Endothelial cell of umbilical vein (primary cell): ENCODE results near the gene IL36B. TPM values are rescaled to one million over a fixed set of nuclear protein-coding genes. Genes with fewer than 3 reads are reported as not detected.

Experiments
- BruUV-seq: library from RNA; stranded (reverse); fragments of 400-500 nt; replicated peaks from 2 replicates; lab custom pipeline; 2021; lab: Mats Ljungman, UMichigan
- CTCF ChIA-PET: fragments of 300-600, 350-600 bp; sonication (Branson Sonifier 250); formaldehyde crosslinking; loops from one replicate; lab custom pipeline; 2021; ENCODE audit warnings: antibody characterized with exemption, inconsistent platforms; lab: Charles Lee
- POLR2A ChIA-PET: fragments of 300-600, 350-600 bp; sonication (Branson Sonifier 250); formaldehyde crosslinking; loops from one replicate; lab custom pipeline; 2021; ENCODE audit warnings: antibody characterized with exemption, inconsistent platforms; lab: Charles Lee
- DNase-seq: peaks from one replicate; pipeline ENCODE4 v3.0.0-alpha.2; 2011; ENCODE audit warnings: low read depth, low spot score
- FAIRE-seq: peaks from 2 replicates; lab custom pipeline; 2011; peaks lifted over from hg19 to GRCh38; lab: Jason Lieb, UNC
- H2AFZ ChIP-seq: 2 replicates; pipeline ENCODE4 v1.6.0; 2012; ENCODE audit warnings: low read depth, low read length, control low read depth, inconsistent platforms
- H3K27ac ChIP-seq: 2 replicates; pipeline ENCODE4 v1.5.1; 2011; ENCODE audit warnings: low read depth, mild to moderate bottlenecking, control low read depth, low read length, moderate library complexity; ENCODE audit not compliant: insufficient read depth
- H3K27me3 ChIP-seq, 2 experiments: 2 replicates each; pipeline versions ENCODE4 v1.6.0 to v1.6.1; 2011; ENCODE audit warnings: low read length in 2 of 2, mixed read lengths in 1 of 2; ENCODE audit not compliant: control insufficient read depth in 2 of 2, insufficient read depth in 2 of 2
- H3K36me3 ChIP-seq, 2 experiments: 2 replicates in 1 of 2; 3 replicates in 1 of 2; pipeline ENCODE4 v1.5.1; 2011; ENCODE audit warnings: low read length in 2 of 2, mild to moderate bottlenecking in 1 of 2, moderate library complexity in 1 of 2; ENCODE audit not compliant: control insufficient read depth in 2 of 2, insufficient read depth in 2 of 2; ENCODE audit errors: extremely low read depth in 1 of 2
- H3K4me1 ChIP-seq: 3 replicates; pipeline ENCODE4 v1.5.1; 2011; ENCODE audit warnings: mild to moderate bottlenecking, low read length; ENCODE audit not compliant: control insufficient read depth, insufficient read depth; ENCODE audit errors: extremely low read depth
- H3K4me2 ChIP-seq: 2 replicates; pipeline ENCODE4 v1.6.1; 2011; ENCODE audit warnings: low read length, control low read depth, mixed read lengths; ENCODE audit not compliant: insufficient read depth
- H3K4me3 ChIP-seq, 3 experiments: fragments of 200-600 bp in 1 of 3; sonication (generic), shearing (Covaris generic) in 1 of 3; replicated peaks in 1 of 3; 2 replicates each; pipeline ENCODE4 v1.5.1; 2011 to 2016; ENCODE audit warnings: control low read depth in 3 of 3, low read length in 3 of 3, mild to moderate bottlenecking in 2 of 3, inconsistent platforms in 1 of 3, low read depth in 1 of 3, moderate library complexity in 1 of 3; ENCODE audit not compliant: insufficient read depth in 1 of 3
- H3K79me2 ChIP-seq: 2 replicates; pipeline ENCODE4 v1.6.0; 2012; ENCODE audit warnings: low read length, inconsistent platforms; ENCODE audit not compliant: control insufficient read depth, insufficient read depth
- H3K9ac ChIP-seq: replicated peaks from 2 replicates; pipeline ENCODE3; 2011; ENCODE audit warnings: low read length, control low read depth; ENCODE audit not compliant: insufficient read depth; ENCODE audit errors: extremely low read depth
- H3K9me1 ChIP-seq: replicated peaks from 3 replicates; pipeline ENCODE4 v1.6.0; 2011; ENCODE audit warnings: mild to moderate bottlenecking, low read length; ENCODE audit not compliant: control insufficient read depth, insufficient read depth; ENCODE audit errors: extremely low read depth
- H3K9me3 ChIP-seq: replicated peaks from 2 replicates; pipeline ENCODE4 v1.5.1; 2012; ENCODE audit warnings: low read length, inconsistent platforms; ENCODE audit not compliant: control insufficient read depth, insufficient read depth
- H4K20me1 ChIP-seq: replicated peaks from 2 replicates; pipeline ENCODE3; 2011; ENCODE audit warnings: mild to moderate bottlenecking, low read length; ENCODE audit not compliant: control insufficient read depth, insufficient read depth; ENCODE audit errors: extremely low read depth
- CTCF ChIP-seq, 2 donors: IDR thresholded peaks; 1 replicate in 1 of 2; 2 replicates in 1 of 2; pipeline ENCODE4 v1.5.1; 2011; ENCODE audit warnings: low read length in 2 of 2, mild to moderate bottlenecking in 2 of 2, moderate library complexity in 2 of 2, control low read depth in 1 of 2, inconsistent platforms in 1 of 2, low read depth in 1 of 2; ENCODE audit not compliant: insufficient read depth in 1 of 2; ENCODE audit errors: extremely low read depth in 1 of 2
- EZH2 ChIP-seq: IDR thresholded peaks from 2 replicates; pipeline ENCODE4 v1.6.1; 2012; ENCODE audit warnings: borderline replicate concordance, low read depth, mild to moderate bottlenecking, moderate library complexity, low read length, inconsistent platforms; ENCODE audit not compliant: severe bottlenecking
- FOS ChIP-seq: IDR thresholded peaks from 2 replicates; pipeline ENCODE4 v1.6.1; 2011; ENCODE audit warnings: mild to moderate bottlenecking, low read length, moderate library complexity, borderline replicate concordance; ENCODE audit not compliant: insufficient read depth
- GATA2 ChIP-seq: IDR thresholded peaks from 2 replicates; pipeline ENCODE4 v1.7.0; 2011; ENCODE audit warnings: low read depth, mild to moderate bottlenecking, moderate library complexity, mixed read lengths, low read length; ENCODE audit not compliant: insufficient read length, insufficient read depth
- JUN ChIP-seq: IDR thresholded peaks from 2 replicates; pipeline ENCODE4 v1.6.1; 2011; ENCODE audit warnings: borderline replicate concordance, low read depth; ENCODE audit not compliant: insufficient read length, insufficient read depth
- MAX ChIP-seq: IDR thresholded peaks from 2 replicates; pipeline ENCODE4 v1.6.1; 2011; ENCODE audit not compliant: insufficient read depth, insufficient read length
- MYC ChIP-seq: IDR thresholded peaks from one replicate; pipeline ENCODE4 v1.6.1; 2011; ENCODE audit warnings: mild to moderate bottlenecking, low read depth, low read length
- POLR2A ChIP-seq: IDR thresholded peaks from 2 replicates; pipeline ENCODE4 v1.6.1; 2012; ENCODE audit warnings: low read depth, mild to moderate bottlenecking, control low read depth, low read length
- POLR2AphosphoS5 ChIP-seq: IDR thresholded peaks from 2 replicates; pipeline ENCODE4 v1.6.1; 2012; ENCODE audit warnings: low read depth, mild to moderate bottlenecking, control low read depth, low read length, moderate library complexity; ENCODE audit not compliant: insufficient read depth
- dilution Hi-C: fragments of 300-500 bp; cut with MboI; formaldehyde crosslinking; loops from one replicate; pipeline ENCODE4 v1.15.0; 2019; ENCODE audit warnings: low sequenced_read_pairs; ENCODE audit not compliant: extremely low pct_ligation_motif_present
- intact Hi-C: fragments of 100-400 bp; cut with micrococcal nuclease; formaldehyde crosslinking; loops from one replicate; pipeline ENCODE4 v1.10.0; 2022
- polyA plus RNA-seq, 4 experiments: library from polyadenylated mRNA; depleted of rRNA in 3 of 4; stranded (reverse) in 3 of 4; unstranded in 1 of 4; fragments of >200 nt; gene quantifications; 2 replicates each; pipeline versions ENCODE4 v1.2.1 to v1.2.3, GENCODE V29; 2011 to 2012; ENCODE audit warnings: missing spikeins in 1 of 4
- total RNA-seq: library from RNA; stranded (reverse); gene quantifications from 2 replicates; pipeline ENCODE4 v1.2.3, GENCODE V29; 2021

IL36B gene
- total and polyA plus RNA-seq, 2 donors (not counting 3 experiments of a cell fraction or from before 2014, with no cell fraction given): not detected

- dilution Hi-C loops (no loop called here), intact Hi-C loops (no loop called here)
- Histone ChIP-seq H3K4me2 (no peak overlapping the region), H3K9ac (no peak overlapping the region), H2AFZ (no peak overlapping the region), H4K20me1 (no peaks in the 10 kb centered on the region), H3K27ac (no peak overlapping the region), H3K4me3 (no peak overlapping the region), H3K9me1 (no peaks in the 10 kb centered on the region), H3K79me2 (no peaks in the 10 kb centered on the region), H3K27me3 (peaks cover 0 to 6% of the 10 kb centered on the region in 2 experiments), H3K9me3 (no peaks in the 10 kb centered on the region), H3K4me1 (no peaks in the 10 kb centered on the region), H3K36me3 (no peaks in the 10 kb centered on the region)
- DNase-seq: no peak
- FAIRE-seq: peak; percentile 15
- TF ChIP-seq JUN (no peak), CTCF (IDR thresholded peaks at IDR 0.05; ENCODE audit: extremely low read depth in 1 of 2, insufficient read depth in 1 of 2, low read depth in 1 of 2, low read length in 2 of 2) (no peak), MAX (no peak), FOS (no peak), POLR2A (no peak), MYC (no peak), POLR2AphosphoS5 (no peak), GATA2 (no peak), EZH2 (no peak)
- ChIA-PET POLR2A (no interaction called here), CTCF (no interaction called here)
- BruUV-seq: no TSS peak
These were observed 45.4 kb downstream of the IL36B start for GRCh38 chr2:113007250-113007649.
